Activated B cell treated with CpG ODN at 0.5 μM for 24 hours (primary cell): ENCODE data around the gene AGBL2. TPM values are rescaled to one million over a fixed set of nuclear protein-coding genes. Genes with fewer than 3 reads are reported as not detected.
"Not testable (repeated sequence)": the region's sequence is repeated elsewhere in the genome, so short reads cannot be mapped to it uniquely, and the experiment has no call there.

Experiments used
- ATAC-seq: fragments of 200-7000 bp; cut with Tn5 transposase; one replicate; pipeline ENCODE4 v1.10.0; 2021; ENCODE audit warnings: low read depth, mild to moderate bottlenecking, moderate library complexity
- CTCF ChIA-PET: fragments of 350-600 bp; sonication (Branson Sonifier 250); formaldehyde crosslinking; loops from one replicate; lab custom pipeline; 2021; ENCODE audit warnings: antibody characterized with exemption; lab: Charles Lee
- POLR2A ChIA-PET: fragments of 350-600 bp; sonication (Branson Sonifier 250); formaldehyde crosslinking; loops from one replicate; lab custom pipeline; 2021; ENCODE audit warnings: antibody characterized with exemption; lab: Charles Lee
- DNase-seq: peaks from one replicate; pipeline ENCODE4 v3.0.0; 2022
- H3K27ac Mint-ChIP-seq: one replicate; pipeline ENCODE4 v1.8.0; 2020; ENCODE audit warnings: mixed read lengths
- H3K27me3 Mint-ChIP-seq: one replicate; pipeline ENCODE4 v1.8.0; 2021; ENCODE audit warnings: mixed read lengths
- H3K36me3 Mint-ChIP-seq: one replicate; pipeline ENCODE4 v1.8.0; 2021; ENCODE audit warnings: low read depth, mixed read lengths
- H3K4me1 Mint-ChIP-seq: one replicate; pipeline ENCODE4 v1.8.0; 2021; ENCODE audit warnings: mixed read lengths
- H3K4me3 Mint-ChIP-seq: one replicate; pipeline ENCODE4 v1.8.0; 2020; ENCODE audit warnings: mild to moderate bottlenecking, mixed read lengths
- H3K9me3 Mint-ChIP-seq: one replicate; pipeline ENCODE4 v1.8.0; 2020; ENCODE audit warnings: mixed read lengths
- intact Hi-C: fragments of 100-400 bp; cut with micrococcal nuclease; formaldehyde crosslinking; loops from one replicate; pipeline ENCODE4 v1.15.1; 2024
- total RNA-seq: library from RNA; stranded (reverse); gene quantifications from 2 replicates; pipeline ENCODE4 v1.2.3, GENCODE V29; 2022
- TF ChIP-seq, protein P1 (sequence below): fragments of 200-600 bp; IDR thresholded peaks from one replicate; pipeline ENCODE4 v1.8.0; 2022; ENCODE audit warnings: antibody characterized with exemption, mild to moderate bottlenecking

The AGBL2 gene, protein sequence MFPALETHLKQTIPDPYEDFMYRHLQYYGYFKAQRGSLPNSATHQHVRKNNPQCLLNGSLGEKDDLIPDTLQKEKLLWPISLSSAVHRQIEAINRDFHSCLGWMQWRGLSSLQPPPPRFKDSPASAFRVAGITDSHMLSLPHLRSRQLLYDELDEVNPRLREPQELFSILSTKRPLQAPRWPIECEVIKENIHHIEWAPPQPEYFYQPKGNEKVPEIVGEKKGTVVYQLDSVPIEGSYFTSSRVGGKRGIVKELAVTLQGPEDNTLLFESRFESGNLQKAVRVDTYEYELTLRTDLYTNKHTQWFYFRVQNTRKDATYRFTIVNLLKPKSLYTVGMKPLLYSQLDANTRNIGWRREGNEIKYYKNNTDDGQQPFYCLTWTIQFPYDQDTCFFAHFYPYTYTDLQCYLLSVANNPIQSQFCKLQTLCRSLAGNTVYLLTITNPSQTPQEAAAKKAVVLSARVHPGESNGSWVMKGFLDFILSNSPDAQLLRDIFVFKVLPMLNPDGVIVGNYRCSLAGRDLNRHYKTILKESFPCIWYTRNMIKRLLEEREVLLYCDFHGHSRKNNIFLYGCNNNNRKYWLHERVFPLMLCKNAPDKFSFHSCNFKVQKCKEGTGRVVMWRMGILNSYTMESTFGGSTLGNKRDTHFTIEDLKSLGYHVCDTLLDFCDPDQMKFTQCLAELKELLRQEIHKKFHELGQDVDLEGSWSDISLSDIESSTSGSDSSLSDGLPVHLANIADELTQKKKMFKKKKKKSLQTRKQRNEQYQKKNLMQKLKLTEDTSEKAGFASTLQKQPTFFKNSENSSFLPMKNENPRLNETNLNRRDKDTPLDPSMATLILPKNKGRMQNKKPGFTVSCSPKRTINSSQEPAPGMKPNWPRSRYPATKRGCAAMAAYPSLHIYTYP
- total RNA-seq = 7.0 and 8.2 TPM in 2 replicates

DNA sequence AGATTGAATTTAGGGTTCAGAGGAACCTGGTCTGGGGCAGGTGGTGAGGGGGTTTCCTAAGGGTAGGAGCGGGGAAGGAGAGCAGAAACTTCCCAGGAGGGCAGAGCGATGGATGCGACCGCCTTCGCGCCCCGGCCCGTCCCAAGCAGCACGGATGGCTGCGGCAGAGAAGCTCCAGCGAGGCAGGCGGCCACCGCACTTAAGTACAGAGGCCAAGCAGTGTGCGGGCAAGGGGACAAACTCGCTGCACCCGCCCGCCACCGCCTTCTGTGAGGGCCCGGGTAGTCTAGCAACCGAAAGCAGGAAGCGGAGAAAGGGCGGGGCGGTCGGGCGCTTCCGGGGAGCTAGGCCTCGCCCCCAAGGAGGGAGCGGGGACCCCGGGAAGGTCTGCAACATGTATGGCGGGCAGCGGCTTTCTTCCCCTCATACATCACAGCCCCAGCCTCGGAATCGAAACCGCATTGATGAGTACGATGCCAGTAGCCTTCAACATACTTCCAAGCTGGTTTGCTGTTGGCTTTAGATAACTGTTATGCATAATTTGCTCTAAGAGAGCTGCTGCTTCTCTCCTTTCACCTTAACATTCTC lies at the start of gene AGBL2:
TSS of gene AGBL2 (minus strand) at position 288 of the 588 bp plus-strand sequence. CDS start 719 bp downstream, outside the sequence.
- H3K9me3 Mint-ChIP-seq = no peaks in the 10 kb centered on the region

DNA sequence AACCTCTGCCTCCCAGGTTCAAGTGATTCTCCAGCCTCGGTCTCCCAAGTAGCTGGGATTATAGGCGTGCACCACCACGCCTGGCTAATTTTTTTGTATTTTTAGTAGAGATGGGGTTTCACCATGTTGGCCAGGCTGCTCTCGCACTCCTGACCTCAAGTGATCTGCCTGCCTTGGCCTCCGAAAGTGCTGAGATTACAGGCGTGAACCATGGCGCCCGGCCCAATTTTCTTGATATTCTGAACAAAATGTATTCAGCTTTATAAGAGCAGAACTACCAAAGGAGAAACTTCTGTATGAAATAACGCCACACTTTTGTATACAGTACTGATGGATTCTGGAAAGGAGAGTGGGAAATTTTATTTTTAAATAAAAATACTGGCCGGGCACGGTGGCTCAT lies 44.1 kb upstream of the AGBL2 start:
- CTCF ChIA-PET, intact Hi-C loops, H3K27ac Mint-ChIP-seq, DNase-seq, H3K4me1 Mint-ChIP-seq, H3K4me3 Mint-ChIP-seq, ATAC-seq, H3K27me3 Mint-ChIP-seq, H3K9me3 Mint-ChIP-seq: not testable (repeated sequence)
- H3K36me3 Mint-ChIP-seq = peaks cover 79% of the 10 kb centered on the region
- POLR2A ChIA-PET = interaction anchor here (0.7 kb wide), 2 partner anchors 17 to 1030 kb away, joined by 4 to 7 read pairs; no protein-coding TSS in a partner anchor

More for the DNA sequence above, at the start of gene AGBL2:
- peak; percentile 82 for DNase-seq
- peaks cover 11% of the 10 kb centered on the region for H3K4me1 Mint-ChIP-seq
- ChIA-PET POLR2A (interaction anchor here (0.6 to 2.3 kb wide), 22 partner anchors 10 to 1015 kb away, joined by 3 to 15 read pairs (median 4); partner anchors contain the start of genes ACP2, ARHGAP1, DDB2 and FNBP4), CTCF (interaction anchor here (0.7 to 1.7 kb wide), 3 partner anchors 41 to 138 kb away, joined by 3 to 4 read pairs (median 3); no protein-coding TSS in a partner anchor)
- TF ChIP-seq, protein P1, sequence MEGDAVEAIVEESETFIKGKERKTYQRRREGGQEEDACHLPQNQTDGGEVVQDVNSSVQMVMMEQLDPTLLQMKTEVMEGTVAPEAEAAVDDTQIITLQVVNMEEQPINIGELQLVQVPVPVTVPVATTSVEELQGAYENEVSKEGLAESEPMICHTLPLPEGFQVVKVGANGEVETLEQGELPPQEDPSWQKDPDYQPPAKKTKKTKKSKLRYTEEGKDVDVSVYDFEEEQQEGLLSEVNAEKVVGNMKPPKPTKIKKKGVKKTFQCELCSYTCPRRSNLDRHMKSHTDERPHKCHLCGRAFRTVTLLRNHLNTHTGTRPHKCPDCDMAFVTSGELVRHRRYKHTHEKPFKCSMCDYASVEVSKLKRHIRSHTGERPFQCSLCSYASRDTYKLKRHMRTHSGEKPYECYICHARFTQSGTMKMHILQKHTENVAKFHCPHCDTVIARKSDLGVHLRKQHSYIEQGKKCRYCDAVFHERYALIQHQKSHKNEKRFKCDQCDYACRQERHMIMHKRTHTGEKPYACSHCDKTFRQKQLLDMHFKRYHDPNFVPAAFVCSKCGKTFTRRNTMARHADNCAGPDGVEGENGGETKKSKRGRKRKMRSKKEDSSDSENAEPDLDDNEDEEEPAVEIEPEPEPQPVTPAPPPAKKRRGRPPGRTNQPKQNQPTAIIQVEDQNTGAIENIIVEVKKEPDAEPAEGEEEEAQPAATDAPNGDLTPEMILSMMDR = no peak
- H3K27me3 Mint-ChIP-seq = no peaks in the 10 kb centered on the region
- H3K27ac Mint-ChIP-seq = peak within 1 kb of the TSS; percentile 97
- H3K36me3 Mint-ChIP-seq = peaks cover 38% of the 10 kb centered on the region
- peak; percentile 99 for ATAC-seq
- H3K4me3 Mint-ChIP-seq = peak within 1 kb of the TSS; percentile 96
- intact Hi-C loops = loop anchor here (1.0 to 2.0 kb wide), 6 partner anchors 52 to 446 kb away; partner anchors contain the start of genes CELF1, FNBP4, MTCH2 and NDUFS3

DNA sequence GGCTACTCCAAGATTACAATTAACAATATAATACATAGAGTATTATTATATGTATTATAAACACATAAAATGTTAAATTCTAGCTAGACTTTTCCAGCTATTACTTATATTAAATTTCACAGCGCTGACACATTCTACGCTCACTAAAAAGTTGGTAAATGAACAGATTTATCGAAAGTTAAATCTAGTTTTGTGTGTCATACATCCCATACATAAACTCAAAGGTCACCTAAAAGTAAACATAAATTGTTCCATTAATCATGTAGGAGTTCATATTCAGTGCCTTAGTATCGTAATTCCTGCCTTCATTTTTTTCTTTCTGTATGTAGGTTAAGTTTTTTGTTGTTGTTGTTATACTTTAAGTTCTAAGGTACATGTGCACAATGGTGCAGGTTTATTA lies 41.0 kb upstream of the AGBL2 start:
- Mint-ChIP-seq H3K27ac (no peak overlapping the region), H3K36me3 (peaks cover 83% of the 10 kb centered on the region), H3K27me3 (no peaks in the 10 kb centered on the region), H3K9me3 (no peaks in the 10 kb centered on the region), H3K4me1 (peaks cover 2% of the 10 kb centered on the region), H3K4me3 (no peak overlapping the region)
- intact Hi-C loops = no loop called here
- TF ChIP-seq, protein P1 = no peak
- CTCF ChIA-PET = no interaction called here
- no peak for DNase-seq
- ATAC-seq = no peak
- POLR2A ChIA-PET = interaction anchor here (2.3 kb wide), 1 partner anchor 9 kb away, joined by 5 read pairs; no protein-coding TSS in a partner anchor

DNA sequence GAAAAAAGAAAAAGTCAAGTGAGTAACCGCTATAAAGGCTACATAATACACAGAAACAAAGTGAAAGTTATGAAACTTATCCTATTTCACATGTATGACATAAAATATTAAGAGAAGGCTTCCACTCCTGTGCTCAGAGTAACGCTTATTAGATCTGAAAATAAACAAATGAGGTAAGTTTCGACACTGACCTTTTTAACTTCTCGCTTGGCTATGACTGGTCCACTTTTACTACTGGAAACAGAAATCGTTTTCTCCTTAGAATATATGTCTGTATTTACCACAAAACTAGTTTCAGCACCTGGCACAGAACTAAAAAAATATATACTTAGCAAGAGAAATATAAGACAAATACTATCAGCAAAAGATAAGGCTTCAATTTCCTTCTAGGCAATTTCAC lies 35.6 kb upstream of the AGBL2 start:
- H3K4me3 Mint-ChIP-seq = no peak overlapping the region
- ChIA-PET CTCF (no interaction called here), POLR2A (interaction anchor here (1.2 kb wide), 1 partner anchor 101 kb away, joined by 3 read pairs; no protein-coding TSS in a partner anchor)
- TF ChIP-seq, protein P1 = no peak
- H3K36me3 Mint-ChIP-seq = peaks cover 79% of the 10 kb centered on the region
- ATAC-seq (no peak), DNase-seq (no peak)
- H3K27me3 Mint-ChIP-seq = no peaks in the 10 kb centered on the region
- H3K9me3 Mint-ChIP-seq = no peaks in the 10 kb centered on the region
- intact Hi-C loops = loop anchor here (5.0 kb wide), 1 partner anchor 362 kb away; no protein-coding TSS in a partner anchor
- H3K4me1 Mint-ChIP-seq = peaks cover 2% of the 10 kb centered on the region
- no peak overlapping the region for H3K27ac Mint-ChIP-seq

DNA sequence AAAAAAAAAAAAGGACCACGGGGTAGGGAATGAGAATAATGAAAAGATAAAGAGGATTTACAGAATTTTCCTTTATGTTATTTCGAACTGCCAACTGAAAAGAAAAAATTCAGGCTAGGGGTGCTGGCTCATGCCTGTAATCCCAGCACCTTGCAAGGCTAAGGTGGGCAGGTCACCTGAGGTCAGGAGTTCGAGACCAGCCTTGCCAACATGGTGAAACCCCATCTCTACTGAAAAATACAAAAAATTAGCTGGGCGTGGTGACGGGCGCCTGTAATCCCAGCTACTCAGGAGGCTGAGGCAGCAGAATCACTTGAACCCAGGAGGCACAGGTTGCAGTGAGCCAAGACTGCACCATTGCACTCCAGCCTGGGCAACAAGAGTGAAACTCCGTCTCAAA lies 27.3 kb upstream of the AGBL2 start:
- H3K4me1 Mint-ChIP-seq, H3K27me3 Mint-ChIP-seq, H3K9me3 Mint-ChIP-seq, H3K4me3 Mint-ChIP-seq, ATAC-seq, H3K27ac Mint-ChIP-seq, DNase-seq, intact Hi-C loops: not testable (repeated sequence)
- ChIA-PET POLR2A (interaction anchor here (0.5 kb wide), 1 partner anchor 17 kb away, joined by 4 read pairs; no protein-coding TSS in a partner anchor), CTCF (interaction anchor here (0.9 kb wide), 1 partner anchor 11 kb away, joined by 3 read pairs; no protein-coding TSS in a partner anchor)
- peaks cover 84% of the 10 kb centered on the region for H3K36me3 Mint-ChIP-seq

DNA sequence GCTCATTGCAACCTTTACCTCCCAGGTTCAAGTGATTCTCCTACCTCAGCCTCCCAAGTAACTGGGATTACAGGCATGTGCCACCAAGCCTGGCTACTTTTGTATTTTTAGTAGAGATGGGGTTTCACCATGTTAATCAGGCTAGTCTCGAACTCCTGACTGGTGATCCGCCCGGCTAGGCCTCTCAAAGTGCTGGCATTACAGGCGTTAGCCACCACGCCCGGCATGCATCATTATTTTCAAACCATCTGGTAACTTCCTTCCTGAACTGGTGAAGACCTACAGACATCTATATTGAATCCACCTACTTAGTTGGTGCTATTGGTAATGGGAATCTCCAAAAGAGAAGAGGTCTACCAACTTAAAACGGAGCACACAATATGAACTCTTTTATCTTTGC lies 22.6 kb upstream of the AGBL2 start:
- H3K27me3 Mint-ChIP-seq, H3K27ac Mint-ChIP-seq, CTCF ChIA-PET, ATAC-seq, DNase-seq, POLR2A ChIA-PET, intact Hi-C loops, H3K9me3 Mint-ChIP-seq, H3K4me1 Mint-ChIP-seq, H3K4me3 Mint-ChIP-seq: not testable (repeated sequence)
- H3K36me3 Mint-ChIP-seq = peaks cover 79% of the 10 kb centered on the region
